GM18870 (cell line): ENCODE data around the gene CDC42BPA.
"Not testable (repeated sequence)": the region's sequence is repeated elsewhere in the genome, so short reads cannot be mapped to it uniquely, and the experiment has no call there.

Experiments used
- ATAC-seq: cut with Tn5 transposase; IDR thresholded peaks from one replicate; pipeline ENCODE4 v1.9.1; 2021; ENCODE audit warnings: moderate library complexity; ENCODE audit not compliant: unreplicated experiment

The CDC42BPA gene

GRCh38 chr1:226967665-226968064 lies 350.6 kb downstream of the CDC42BPA start:
- ATAC-seq = no peak

GRCh38 chr1:226966683-226967082 lies 351.6 kb downstream of the CDC42BPA start:
- no peak for ATAC-seq

DNA sequence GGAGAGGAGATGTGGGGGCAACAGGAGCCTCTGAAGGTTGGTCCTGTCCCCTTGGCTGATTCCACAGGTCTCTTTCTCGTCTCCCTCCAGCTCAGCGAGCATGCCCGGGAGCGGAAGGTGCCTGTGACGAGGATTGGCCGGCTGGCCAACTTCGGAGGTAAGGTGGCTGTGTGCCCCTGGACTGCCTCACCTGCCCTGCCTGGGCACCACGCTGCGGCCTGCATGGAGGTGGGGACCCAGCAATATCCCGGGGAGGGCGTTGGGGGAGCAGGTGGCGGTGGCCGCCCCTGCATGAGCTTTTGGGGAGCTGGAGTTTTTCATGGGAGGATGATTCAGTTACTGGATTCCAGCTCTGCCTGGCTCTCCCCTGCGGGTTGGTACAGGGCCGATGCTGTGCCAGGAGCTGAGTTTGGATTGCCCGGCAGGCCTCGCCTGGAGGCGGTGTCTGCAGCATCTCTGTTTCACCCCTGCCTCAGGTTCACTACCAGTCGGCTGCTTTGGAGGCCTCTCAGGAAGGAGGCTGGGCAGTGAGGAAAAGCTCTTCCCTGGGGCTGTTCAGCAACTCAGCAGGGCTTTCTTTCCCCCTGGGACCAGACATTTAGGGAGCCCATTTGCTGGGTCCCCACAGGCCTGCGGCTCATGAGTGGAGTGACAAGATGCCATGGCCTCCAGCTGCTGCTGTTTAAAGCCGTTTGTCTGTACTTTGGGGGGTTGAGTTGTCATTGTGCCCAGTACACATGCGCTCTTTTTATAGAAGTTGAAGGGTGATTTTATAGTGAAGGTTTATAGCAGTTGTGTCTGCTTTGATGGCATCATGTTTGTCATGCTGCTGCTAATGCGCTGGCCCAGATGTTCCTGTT lies 352.5 kb downstream of the CDC42BPA start:
- no peak for ATAC-seq

DNA sequence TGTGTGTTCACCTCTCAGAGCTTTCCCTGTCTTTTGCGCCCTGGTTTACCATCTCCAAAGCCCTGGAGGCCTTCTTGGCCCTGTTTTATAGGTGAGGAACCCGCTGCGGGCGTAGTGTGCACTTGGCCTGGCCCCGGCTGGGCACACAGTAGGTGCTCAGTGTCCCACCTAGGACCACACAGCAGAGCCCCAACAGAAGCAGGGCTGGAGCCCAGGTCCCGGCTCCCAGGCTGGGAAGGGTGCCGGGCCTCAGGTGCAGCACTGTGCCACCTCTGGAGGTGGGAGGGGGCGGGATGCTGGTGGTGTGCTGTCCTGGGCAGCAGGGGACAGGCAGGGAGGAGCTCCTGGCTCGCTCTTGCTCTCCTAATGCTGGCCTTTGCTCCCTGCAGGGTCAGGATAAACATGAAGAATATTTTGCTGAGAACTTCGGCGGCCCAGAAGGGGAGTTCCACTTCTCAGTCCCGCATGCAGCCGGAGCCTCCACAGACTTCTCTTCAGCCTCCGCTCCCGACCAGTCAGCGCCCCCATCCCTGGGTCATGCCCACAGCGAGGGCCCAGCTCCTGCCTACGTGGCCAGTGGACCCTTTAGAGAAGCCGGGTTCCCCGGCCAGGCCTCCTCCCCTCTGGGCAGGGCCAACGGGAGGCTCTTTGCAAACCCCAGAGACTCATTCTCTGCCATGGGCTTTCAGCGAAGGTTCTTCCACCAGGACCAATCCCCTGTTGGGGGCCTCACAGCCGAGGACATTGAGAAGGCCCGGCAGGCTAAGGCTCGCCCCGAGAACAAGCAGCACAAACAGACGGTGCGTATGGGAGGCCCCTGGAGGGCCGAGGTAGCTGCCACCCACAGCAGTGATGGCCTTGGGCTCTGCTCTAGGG lies 353.4 kb downstream of the CDC42BPA start:
- ATAC-seq = no peak

- ATAC-seq = no peak
Measured at GRCh38 chr1:226964068-226964425, 354.2 kb downstream of the CDC42BPA start.

- no peak for ATAC-seq
Measured at GRCh38 chr1:226962421-226963391, 355.6 kb downstream of the CDC42BPA start.

DNA sequence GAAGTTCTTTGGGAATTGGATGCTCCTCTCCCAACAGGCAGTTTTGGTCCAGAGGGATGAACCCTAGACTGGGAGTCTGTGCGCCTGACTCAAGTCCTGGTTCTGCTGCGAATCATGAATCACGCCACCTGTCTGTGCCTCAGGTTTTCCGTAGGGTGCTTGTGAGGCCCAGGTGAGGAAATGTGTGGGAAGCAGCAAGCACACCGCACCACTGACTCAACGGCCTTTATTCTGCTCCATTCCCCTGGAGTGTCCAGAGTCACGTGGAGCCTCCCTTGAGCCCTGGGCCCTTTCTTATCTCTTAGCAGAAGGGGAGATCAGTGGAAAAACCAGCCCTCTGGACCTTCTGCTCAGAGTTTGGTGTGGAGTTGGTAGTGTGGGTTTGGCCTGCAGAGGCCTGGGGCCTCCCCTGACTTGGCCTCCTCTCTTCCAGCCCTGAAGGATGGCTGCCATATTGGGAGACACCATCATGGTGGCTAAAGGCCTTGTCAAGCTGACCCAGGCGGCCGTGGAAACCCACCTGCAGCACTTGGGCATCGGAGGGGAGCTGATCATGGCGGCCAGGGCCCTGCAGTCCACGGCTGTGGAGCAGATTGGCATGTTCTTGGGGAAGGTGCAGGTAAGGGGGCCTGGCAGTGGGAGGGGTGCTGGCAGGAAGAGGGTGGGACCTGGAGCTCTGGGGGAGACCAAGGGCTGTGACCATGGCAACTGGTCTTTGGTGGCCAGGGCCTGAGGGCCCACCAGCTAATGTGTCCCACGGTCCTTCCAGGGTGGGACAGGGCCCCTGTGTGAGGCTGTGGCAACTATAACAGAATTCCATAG lies 357.1 kb downstream of the CDC42BPA start:
- no peak for ATAC-seq

DNA sequence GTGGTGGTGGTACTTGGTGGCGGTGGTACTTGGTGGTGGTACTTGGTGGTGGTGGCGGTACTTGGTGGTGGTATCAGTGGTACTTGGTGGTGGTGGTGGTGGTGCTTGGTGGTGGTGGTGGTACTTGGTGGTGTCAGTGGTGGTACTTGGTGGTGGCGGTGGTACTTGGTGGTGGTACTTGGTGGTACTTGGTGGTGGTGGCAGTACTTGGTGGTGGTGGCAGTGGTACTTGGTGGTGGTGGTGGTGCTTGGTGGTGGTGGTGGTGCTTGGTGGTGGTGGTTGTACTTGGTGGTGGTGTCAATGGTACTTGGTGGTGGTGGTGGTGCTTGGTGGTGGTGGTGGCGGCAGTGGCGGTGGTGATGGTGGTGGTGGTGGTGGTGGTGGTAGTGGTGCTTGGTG lies 358.0 kb downstream of the CDC42BPA start:
- no peak for ATAC-seq

DNA sequence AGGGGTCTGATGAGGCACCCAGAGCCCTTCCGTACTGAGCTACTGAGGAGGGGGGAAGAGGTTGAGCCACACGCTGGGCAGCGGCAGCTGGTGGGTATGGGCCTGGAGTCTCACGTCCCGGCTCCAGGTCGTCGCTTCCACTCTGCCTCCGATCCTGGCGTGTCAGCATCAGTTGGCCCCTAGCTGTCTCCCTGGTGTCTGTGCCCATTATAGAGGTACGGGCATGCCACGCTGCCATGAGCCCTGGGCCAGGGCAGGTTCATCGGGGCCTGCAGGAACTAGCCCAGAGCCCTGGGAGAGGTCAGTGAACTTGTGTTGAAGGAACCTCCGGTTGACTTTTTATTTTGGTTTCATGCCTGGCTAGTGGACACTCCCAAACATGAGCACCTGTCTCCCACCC lies 360.0 kb downstream of the CDC42BPA start:
- no peak for ATAC-seq

GRCh38 chr1:226957714-226958113 lies 360.6 kb downstream of the CDC42BPA start:
- ATAC-seq = no peak

GRCh38 chr1:226956942-226957713 lies 361.2 kb downstream of the CDC42BPA start:
- ATAC-seq = no peak

DNA sequence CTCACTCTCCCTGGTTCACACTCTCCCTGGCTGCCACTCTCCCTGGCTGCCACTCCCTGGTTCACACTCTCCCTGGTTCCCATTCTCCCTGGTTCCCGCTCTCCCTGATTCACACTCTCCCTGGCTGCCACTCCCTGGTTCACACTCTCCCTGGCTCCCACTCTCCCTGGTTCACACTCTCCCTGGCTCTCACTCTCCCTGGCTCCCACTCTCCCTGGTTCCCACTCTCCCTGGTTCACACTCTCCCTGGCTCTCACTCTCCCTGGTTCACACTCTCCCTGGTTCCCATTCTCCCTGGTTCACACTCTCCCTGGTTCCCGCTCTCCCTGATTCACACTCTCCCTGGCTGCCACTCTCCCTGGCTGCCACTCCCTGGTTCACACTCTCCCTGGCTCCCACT lies 362.4 kb downstream of the CDC42BPA start:
- not testable (repeated sequence) for ATAC-seq

DNA sequence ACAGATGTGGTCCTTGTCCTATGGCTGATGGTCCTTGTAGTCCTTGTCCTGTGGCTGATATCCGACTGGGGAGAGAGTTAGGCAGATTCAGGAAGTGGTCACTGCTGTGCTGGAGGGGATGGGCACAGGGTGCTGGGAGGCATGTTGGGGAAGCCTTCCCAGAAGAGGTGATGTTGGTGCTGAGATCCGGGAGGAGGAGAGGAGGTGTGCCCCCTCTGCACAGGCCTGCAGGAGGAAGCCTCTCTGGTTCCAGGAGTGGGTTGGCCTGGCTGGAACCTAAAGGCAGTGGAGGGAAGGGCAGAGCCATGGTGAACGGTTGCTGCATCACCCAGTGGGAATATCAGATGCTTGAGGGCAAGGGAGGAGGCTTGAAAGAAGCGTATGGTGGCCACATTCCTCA lies 363.5 kb downstream of the CDC42BPA start:
- ATAC-seq = no peak

DNA sequence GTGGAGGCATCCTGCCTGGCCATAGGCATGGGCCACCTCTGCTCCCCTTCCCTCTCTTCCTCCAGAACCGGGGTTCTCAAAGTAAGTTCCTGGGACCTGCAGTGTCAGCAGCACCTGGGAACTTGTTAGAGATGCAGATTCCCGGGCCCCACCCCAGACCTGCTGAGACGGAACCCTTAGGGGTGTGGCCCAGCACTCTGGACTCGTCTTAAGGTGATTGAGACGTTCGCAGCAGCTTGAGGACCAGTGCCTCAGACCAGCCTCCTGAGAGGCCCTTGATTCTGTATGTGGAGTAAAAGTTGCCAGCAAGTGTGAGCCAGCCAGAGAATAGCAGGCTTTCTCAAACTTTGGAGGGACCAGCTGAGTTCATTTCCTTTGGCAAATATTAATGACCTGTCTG lies 364.0 kb downstream of the CDC42BPA start:
- ATAC-seq = no peak

GRCh38 chr1:226953175-226953800 lies 365.0 kb downstream of the CDC42BPA start:
- no peak for ATAC-seq

GRCh38 chr1:226952118-226952441 lies 366.2 kb downstream of the CDC42BPA start:
- no peak for ATAC-seq

DNA sequence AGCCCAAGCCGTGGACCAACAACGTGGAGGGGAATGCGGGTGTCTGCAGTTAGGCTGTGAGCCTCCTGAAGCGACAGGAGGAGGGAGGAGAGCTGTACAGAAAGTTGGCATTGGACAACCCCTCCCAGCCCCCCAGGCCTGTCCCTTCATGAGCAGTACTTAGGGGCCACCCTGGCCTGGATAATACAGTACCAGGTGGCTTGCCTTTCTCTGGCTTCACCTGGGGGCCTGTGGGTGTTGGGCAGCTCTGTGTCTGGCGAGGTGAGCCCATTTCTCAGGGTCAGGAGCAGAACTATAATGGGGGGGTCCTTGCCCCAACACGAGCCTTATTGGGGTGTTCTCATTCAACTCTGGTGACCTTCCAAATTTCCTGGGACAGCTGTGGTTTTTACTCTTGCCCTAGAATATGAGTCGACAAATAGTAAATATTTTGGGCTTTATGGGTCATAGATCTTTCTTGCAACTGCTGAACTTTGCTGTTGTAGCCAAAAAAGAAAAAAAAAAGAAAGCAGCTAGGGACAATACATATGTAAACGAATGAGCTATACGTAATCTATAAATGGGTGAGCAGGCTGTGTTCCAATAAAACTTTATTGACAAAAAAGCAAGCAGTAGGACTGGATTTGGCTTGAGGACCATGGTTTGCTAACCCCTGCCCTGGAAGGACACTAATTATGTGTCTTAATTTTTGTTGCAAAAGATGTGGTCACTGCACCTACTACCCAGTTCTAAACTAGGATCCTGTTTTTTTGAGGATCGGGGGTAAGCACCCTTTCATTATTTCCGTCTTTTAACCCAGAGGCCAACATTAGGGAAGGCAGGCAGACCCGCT lies 366.8 kb downstream of the CDC42BPA start:
- ATAC-seq = no peak

GRCh38 chr1:226950871-226951270 lies 367.4 kb downstream of the CDC42BPA start:
- ATAC-seq = no peak
